Activated gamma-delta T cell treated with Interleukin-2 at 50 U/mL for 16 hours (primary cell): ENCODE measurements around the gene KIF1B.

Experiments
- DNase-seq: peaks from one replicate; pipeline ENCODE4 v3.0.0-alpha.2; 2020

Gene KIF1B

GRCh38 chr1:10209905-10210810, at the start of gene KIF1B:
Gene KIF1B (plus strand): TSS chr1:10210570. CDS start chr1:10232329, 21,759 bp downstream.
- peak; percentile 97 for DNase-seq

DNA sequence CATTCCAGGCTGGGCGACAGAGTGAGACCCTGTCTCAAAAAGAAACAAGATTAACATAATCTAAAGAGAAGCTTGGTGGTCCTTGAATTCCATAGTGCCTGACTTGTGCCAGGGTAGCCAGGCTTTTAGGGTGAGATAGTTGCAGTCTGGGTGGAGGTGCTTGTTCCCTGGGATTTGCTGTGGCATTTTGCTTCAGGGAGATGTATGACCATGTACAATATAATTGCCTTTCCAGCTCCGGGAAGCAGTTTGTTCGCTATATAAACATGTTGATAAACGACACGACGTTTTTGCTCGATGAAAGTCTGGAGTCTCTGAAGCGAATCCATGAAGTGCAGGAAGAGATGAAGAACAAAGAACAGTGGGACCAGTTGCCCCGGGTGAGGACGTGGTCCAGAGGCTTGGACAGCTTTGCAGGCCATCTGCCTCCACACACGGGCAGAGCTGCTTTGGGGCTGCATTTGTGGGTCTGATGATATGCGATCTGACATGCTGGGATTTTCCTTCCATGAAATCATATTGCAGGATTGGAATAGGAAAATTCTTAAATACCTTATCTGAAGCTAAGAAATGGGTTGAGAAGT, 49.4 kb upstream of the KIF1B start:
- DNase-seq: no peak

DNA sequence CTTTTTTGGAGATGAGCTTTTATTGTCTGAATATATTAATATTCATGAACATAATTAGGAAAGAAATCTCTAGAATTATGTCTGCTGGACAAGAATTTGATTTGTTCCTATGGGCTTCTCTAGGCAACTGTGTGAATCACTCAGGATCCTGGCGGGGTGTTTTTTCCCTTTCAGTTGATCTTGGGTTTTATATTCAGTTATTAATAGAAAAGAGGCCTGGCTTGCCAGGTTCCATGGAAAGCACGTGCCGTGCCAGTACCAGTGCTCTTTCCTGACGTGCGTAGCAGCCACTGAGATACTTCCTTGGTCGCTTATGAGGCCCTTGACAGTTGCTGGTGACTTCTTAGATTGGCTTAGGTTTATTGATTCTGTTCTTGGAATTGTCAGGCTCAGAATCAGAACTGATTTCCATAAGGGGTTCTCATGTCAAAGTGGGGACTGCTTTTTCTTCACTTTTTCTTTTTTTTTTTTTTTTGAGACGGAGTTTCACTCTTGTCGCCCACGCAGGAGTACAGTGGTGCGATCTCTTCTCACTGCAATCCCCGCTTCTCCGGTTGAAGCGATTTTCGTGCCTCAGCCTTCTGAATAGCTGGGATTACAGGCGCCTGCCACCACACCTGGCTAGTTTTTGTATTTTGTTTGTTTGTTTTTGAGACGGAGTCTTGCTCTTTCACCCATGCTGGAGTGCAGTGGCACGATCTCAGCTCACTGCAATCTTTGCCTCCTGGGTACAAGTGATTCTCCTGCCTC, 48.7 kb upstream of the KIF1B start:
- no peak for DNase-seq

- DNase-seq: no peak
Measured at GRCh38 chr1:10168912-10169514, 41.4 kb upstream of the KIF1B start.

GRCh38 chr1:10170239-10170574, 40.2 kb upstream of the KIF1B start:
- DNase-seq: no peak

DNA sequence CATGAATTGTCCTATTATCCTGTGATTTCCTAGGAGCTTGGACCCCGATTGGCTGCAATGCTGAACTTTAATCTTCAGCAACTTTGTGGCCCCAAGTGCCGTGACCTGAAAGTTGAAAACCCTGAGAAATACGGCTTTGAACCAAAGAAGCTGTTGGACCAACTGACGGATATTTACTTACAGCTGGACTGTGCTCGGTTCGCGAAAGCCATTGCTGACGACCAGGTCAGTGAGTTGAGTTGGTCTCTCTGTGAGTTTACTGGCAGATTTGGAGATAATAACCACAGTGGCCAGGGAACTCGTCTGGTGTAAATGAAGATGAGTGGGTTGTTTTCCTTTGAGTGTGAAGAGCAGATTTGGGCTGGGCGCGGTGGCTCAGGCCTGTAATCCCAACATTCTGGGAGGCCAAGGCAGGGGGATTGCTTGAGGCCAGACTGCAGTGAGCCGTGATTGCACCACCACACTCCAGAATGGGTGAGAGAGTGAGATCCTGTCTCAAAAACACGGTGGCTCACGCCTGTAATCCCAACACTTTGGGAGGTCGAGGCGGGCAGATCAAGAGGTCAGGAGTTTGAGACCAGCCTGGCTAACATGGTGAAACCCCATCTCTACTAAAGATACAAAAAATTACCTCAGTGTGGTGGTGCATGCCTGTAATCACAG, 39.1 kb upstream of the KIF1B start:
- DNase-seq: no peak

DNA sequence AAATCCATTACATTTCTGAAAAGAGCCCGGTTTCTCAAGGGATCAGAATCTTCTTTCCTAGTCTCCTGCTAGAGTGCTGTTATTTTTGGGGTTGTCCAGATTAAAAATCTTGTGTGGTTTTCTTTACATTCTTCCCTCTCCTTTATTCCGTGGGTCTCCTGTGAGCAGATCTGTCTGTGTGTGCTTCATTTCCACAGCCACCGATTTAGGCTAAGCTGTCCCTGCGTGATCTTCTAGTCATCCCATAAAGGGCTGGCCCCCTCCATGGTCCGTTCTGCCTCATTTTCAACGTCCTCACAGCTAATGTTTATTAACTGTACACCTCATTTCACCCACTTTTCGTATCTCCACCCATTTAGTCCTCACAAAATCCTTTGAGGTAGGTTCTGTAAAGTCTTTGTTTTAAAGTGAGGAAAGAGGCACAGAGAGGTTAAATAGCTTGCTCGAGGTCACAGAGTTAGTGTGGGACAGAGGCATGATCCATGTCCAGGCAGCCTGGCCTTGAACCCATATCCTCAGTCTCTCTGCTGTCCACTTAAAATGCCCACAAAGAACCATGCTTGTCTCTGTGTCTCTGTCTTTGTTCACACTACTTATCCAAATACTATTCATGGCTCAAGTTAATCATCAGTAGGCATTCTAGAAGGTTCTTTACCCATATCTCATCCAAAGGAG, 38.2 kb upstream of the KIF1B start:
- DNase-seq: no peak

GRCh38 chr1:10173582-10173981, 36.8 kb upstream of the KIF1B start:
- DNase-seq: no peak

- no peak for DNase-seq
Measured at GRCh38 chr1:10177876-10178275, 32.5 kb upstream of the KIF1B start.

DNA sequence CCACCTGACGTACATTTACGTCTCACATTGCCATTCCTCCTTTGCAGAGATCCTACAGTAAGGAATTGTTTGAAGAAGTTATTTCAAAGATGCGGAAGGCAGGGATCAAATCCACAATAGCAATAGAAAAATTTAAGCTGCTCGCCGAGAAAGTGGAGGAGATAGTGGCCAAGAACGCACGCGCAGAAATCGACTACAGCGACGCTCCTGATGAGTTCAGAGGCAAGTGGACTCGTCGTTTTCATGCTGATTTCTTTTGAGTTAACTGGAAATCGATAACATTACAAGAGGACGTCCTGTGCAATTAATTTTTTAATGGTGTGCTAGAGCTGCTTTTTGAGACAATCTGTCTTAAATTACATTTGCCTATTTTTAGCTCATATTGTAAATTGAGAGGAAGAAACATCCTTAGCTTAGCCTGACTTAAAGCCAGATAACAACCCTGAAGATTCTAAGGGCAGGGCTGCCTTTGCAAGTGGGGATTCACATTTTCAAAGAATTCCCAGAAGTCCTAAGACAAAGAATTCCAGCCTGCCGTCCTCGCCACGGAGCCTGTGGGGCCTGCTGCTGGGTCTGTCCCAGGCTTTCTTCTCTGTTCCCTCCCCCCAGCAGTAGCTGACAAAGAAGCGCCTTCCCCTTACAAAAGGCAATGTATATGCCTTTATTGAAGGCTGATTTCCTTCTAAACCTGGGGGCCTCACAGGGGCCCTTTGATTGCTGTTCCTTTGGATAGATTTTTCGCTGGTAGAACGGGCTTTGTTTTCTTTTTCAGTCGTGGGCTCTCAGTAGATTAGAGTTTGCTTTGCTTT, 31.6 kb upstream of the KIF1B start:
- no peak for DNase-seq

- DNase-seq: no peak
Measured at GRCh38 chr1:10179406-10180091, 30.8 kb upstream of the KIF1B start.

- DNase-seq: no peak
Measured at GRCh38 chr1:10181154-10181553, 29.2 kb upstream of the KIF1B start.

GRCh38 chr1:10185759-10186158, 24.6 kb upstream of the KIF1B start:
- no peak for DNase-seq

- DNase-seq: no peak
Measured at GRCh38 chr1:10186331-10187025, 23.9 kb upstream of the KIF1B start.

DNA sequence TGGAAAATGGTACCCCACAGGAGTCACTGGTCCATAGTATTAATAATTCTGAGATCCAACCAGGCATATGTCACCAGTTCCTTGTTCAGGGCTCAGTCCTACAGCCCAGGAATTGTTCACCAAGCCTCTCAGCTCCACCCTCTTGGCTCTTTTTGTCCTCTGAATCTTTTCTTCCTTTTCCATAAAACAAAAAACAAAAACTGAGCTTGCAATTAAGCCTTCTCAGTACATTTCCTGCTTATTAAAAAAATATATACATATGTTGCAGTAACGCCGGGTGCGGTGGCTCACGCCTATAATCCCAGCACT, 23.4 kb upstream of the KIF1B start:
- DNase-seq: no peak

DNA sequence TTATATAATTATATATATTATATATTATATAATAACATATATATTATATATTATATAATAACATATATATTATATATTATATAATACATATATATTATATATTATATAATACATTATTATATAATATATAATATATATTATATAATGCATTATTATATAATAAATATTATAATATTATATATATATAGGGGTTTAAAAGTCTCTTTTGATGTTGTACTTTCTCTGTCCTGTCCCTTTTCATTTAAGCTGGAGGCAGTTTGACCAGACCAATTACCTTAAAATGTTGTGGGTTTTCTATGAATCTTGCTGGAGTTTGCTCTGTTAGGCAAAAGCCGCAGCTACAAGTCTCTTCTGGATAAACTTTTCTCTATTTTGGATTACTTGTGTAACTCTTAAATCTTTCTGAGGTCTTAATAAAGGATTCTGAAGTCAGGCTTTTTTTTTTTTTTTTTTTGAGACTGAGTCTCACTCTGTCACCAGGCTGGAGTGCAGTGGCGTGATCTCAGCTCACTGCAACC, 22.2 kb upstream of the KIF1B start:
- no peak for DNase-seq

DNA sequence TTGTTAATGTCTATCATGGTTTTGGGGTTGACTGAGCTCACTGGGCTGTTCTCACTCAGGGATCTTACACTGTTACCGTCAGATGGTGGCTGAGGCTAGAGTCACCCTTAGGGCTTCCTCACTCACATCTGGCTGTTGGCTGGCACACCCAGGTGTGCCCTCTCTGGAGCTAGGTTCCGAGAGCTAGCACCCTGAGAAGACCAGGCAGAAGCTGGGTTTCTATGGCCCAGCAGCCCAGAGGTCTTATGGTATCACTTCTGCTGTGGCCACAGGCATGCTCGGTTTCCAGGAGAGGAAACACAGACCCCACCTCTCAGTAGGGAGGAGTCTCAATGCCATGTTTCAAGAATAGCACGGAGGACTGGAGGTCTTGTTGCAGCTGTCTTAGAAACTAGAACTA, 20.7 kb upstream of the KIF1B start:
- DNase-seq: no peak

DNA sequence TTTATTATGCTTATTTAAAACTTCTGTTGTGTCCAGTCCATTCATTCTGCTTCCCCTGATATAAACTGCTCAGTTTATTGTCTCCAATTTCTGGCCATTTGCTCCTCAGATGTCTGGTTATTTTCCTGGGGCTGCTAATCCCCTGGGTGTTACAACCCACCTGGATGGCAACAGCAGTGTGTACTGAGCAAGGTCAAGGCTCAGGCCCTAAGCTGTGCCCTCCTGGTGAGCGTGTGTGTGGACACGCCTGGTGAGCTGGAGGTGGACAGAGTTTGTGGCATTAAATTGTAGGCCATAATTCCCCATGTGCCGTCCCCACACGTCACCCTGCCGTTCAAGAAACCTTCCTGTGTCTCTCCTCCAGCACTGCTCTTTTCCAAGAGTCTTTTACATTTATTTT, 18.1 kb upstream of the KIF1B start:
- no peak for DNase-seq

GRCh38 chr1:10193288-10193687, 17.1 kb upstream of the KIF1B start:
- DNase-seq: no peak

DNA sequence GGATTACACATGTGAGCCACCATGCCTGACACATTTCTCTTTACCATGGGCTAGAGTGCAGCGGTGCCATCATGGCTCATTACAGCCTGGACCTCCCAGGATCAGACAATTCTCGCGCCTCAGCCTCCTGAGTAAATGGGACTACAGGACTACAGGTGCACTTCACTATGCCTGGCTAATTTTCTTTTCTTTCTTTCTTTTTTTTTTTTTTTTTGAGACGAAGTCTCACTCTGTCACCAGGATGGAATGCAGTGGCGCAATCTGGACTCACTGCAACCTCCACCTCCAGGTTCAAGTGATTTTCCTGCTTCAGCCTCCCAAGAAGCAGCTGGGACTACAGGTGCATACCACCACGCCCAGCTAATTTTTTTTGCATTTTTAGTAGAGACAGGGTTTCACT, 14.8 kb upstream of the KIF1B start:
- DNase-seq: no peak
